Pancreas (tissue), 10 donors: Measurements from ENCODE around the gene TNRC6C. TPM values are rescaled to one million over a fixed set of nuclear protein-coding genes. Genes with fewer than 3 reads are reported as not detected.

Experiments
- ATAC-seq, 4 donors: fragments of 200-7000 bp; cut with Tn5 transposase; one replicate each; pipeline versions ENCODE4 v1.8.0 to v1.9.1; 2020; ENCODE audit warnings: mild to moderate bottlenecking in 4 of 4, moderate library complexity in 4 of 4
- DNase-seq, 6 donors: peaks; one replicate each; pipeline ENCODE4 v3.0.0-alpha.2; 2020
- FAIRE-seq: peaks from 2 replicates; lab custom pipeline; 2012; peaks lifted over from hg19 to GRCh38; lab: Jason Lieb, UNC
- H3K27ac ChIP-seq, 4 donors: fragments of 200-600 bp; sonication (generic); 1 replicate in 3 of 4; 2 replicates in 1 of 4; pipeline versions ENCODE4 v1.5.0 to v1.8.0; 2020
- H3K27me3 ChIP-seq, 4 donors: fragments of 200-600 bp; one replicate each; pipeline ENCODE4 v1.8.0; 2021
- H3K36me3 ChIP-seq, 3 donors: fragments of 200-600 bp; sonication (generic) in 1 of 3; one replicate each; pipeline versions ENCODE4 v1.5.0 to v1.8.0; 2020 to 2021
- H3K4me1 ChIP-seq, 3 donors: fragments of 200-600 bp; one replicate each; pipeline ENCODE4 v1.8.0; 2021
- H3K4me3 ChIP-seq, 4 donors: fragments of 200-600 bp; sonication (generic) in 2 of 4; one replicate each; pipeline versions ENCODE4 v1.5.0 to v1.8.0; 2020 to 2021
- H3K9me3 ChIP-seq, 4 donors: fragments of 200-600 bp; one replicate each; pipeline ENCODE4 v1.8.0; 2021
- WGBS, 2 donors: extraction: QIAGEN DNeasy Blood & Tissue Kit; methylation state at CpG; one replicate each; pipeline ENCODE4 v1.1.7; 2013; 5-methylcytosine and 5-hydroxymethylcytosine counted together
- intact Hi-C, 3 donors: fragments of 100-400 bp; cut with DNase I; formaldehyde crosslinking; loops; one replicate each; pipeline versions ENCODE4 v1.11.1 to v1.14.2; 2022
- polyA plus RNA-seq, 2 donors: library from polyadenylated mRNA; stranded (reverse); fragments of 200-250 nt; gene quantifications; one replicate each; pipeline ENCODE4 v1.2.3, GENCODE V29; 2013
- total RNA-seq, 6 donors: library from RNA; stranded (reverse); fragmentation: NEBNext Ultra II Directional in 4 of 6; extraction: Animal tissue kit (Norgen Biotek cat#: 25700) in 4 of 6; gene quantifications; one replicate each; pipeline versions ENCODE4 v1.2.1 to v1.2.4, GENCODE V29; 2021 to 2023
- TF ChIP-seq, protein P1 (sequence below), 4 donors: fragments of 200-600 bp; sonication (generic) in 3 of 4; IDR thresholded peaks; one replicate each; pipeline versions ENCODE4 v1.5.0 to v1.8.0; 2021; ENCODE audit warnings: antibody characterized with exemption in 4 of 4
- donor health status: healthy with polysubstance abuse.
- donor health status: DM: no; HTN: no; CAD: no; lungs with moderate emphysema.
- donor health status: DM: no; HTN: no; CAD: no.
- donor health status: control.
- donor health status: control.
- donor health status: Bipolar disorder and iron deficiency.
- donor health status: DM: yes; HTN: yes; CAD: no.
- donor health status: DM: no; HTN: no; CAD: no.
- donor health status: DM: no; HTN: no; CAD: no.
- donor health status: DM: yes; HTN: yes; CAD: no.

TNRC6C gene
- total and polyA plus RNA-seq, 8 donors, result 4.0 to 15.5 (median 7.7) TPM

DNA sequence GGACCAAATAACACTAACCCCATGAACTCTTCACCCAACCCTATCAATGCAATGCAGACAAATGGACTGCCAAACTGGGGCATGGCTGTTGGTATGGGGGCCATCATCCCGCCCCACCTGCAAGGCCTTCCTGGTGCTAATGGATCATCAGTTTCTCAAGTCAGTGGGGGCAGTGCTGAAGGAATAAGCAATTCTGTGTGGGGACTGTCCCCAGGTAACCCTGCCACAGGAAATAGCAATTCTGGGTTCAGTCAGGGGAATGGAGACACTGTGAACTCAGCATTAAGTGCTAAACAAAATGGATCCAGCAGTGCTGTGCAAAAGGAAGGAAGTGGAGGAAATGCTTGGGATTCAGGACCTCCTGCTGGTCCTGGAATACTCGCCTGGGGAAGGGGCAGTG is 91.1 kb downstream of the TNRC6C start:
- intact Hi-C loops, result no loop called here
- Histone ChIP-seq H3K4me3 (no peak overlapping the region), H3K27me3 (no peaks in the 10 kb centered on the region), H3K27ac (no peak overlapping the region), H3K4me1 (no peaks in the 10 kb centered on the region), H3K9me3 (no peaks in the 10 kb centered on the region), H3K36me3 (peaks cover 0 to 19% (median 8%) of the 10 kb centered on the region in 3 donors)
- ATAC-seq (no peak), DNase-seq (no peak), FAIRE-seq (no peak)
- TF ChIP-seq, protein P1, sequence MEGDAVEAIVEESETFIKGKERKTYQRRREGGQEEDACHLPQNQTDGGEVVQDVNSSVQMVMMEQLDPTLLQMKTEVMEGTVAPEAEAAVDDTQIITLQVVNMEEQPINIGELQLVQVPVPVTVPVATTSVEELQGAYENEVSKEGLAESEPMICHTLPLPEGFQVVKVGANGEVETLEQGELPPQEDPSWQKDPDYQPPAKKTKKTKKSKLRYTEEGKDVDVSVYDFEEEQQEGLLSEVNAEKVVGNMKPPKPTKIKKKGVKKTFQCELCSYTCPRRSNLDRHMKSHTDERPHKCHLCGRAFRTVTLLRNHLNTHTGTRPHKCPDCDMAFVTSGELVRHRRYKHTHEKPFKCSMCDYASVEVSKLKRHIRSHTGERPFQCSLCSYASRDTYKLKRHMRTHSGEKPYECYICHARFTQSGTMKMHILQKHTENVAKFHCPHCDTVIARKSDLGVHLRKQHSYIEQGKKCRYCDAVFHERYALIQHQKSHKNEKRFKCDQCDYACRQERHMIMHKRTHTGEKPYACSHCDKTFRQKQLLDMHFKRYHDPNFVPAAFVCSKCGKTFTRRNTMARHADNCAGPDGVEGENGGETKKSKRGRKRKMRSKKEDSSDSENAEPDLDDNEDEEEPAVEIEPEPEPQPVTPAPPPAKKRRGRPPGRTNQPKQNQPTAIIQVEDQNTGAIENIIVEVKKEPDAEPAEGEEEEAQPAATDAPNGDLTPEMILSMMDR (IDR thresholded peaks at IDR 0.05), result no peak
- 94 to 98% methylated on average over 2 of the region's 2 CpGs for WGBS, 2 donors

DNA sequence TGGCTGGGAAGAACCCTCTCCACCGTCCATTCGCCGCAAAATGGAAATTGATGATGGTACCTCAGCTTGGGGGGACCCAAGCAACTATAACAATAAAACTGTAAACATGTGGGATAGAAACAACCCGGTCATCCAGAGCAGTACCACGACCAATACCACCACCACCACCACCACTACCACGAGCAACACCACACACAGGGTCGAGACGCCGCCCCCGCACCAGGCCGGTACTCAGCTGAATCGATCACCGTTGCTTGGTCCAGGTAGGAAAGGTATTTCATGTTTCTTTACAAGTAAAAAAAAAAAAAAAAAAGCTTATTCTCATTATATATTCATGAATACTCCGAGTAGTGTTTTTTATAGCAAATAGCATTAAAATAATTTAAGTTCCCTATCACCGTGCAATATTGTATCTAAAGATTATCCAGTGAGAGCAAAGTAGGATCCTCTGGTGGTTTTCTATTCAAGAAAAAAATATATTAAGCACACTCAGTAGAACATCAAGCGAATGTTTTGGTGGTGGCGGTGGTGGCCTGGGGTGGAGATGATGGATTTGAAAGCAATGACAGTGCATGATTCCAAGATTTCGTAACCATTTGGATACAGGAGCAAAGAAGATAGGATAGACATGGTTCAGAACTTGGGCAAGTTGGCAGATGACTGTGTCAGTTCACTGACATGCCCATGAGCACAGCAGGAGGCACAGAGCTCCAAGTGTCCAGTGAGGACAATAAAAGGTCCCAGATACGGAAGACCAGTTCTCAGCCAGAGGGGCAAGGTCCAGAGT is 92.9 kb downstream of the TNRC6C start:
- Histone ChIP-seq H3K27ac (no peak overlapping the region), H3K9me3 (no peaks in the 10 kb centered on the region), H3K4me3 (no peak overlapping the region), H3K27me3 (no peaks in the 10 kb centered on the region), H3K4me1 (no peaks in the 10 kb centered on the region), H3K36me3 (peaks cover 0 to 22% (median 8%) of the 10 kb centered on the region in 3 donors)
- FAIRE-seq (no peak), ATAC-seq (no peak), DNase-seq (no peak)
- WGBS, 2 donors, result 96% methylated on average over 19 of the region's 19 CpGs
- intact Hi-C loops, result no loop called here
- TF ChIP-seq, protein P1 (IDR thresholded peaks at IDR 0.05), result no peak

DNA sequence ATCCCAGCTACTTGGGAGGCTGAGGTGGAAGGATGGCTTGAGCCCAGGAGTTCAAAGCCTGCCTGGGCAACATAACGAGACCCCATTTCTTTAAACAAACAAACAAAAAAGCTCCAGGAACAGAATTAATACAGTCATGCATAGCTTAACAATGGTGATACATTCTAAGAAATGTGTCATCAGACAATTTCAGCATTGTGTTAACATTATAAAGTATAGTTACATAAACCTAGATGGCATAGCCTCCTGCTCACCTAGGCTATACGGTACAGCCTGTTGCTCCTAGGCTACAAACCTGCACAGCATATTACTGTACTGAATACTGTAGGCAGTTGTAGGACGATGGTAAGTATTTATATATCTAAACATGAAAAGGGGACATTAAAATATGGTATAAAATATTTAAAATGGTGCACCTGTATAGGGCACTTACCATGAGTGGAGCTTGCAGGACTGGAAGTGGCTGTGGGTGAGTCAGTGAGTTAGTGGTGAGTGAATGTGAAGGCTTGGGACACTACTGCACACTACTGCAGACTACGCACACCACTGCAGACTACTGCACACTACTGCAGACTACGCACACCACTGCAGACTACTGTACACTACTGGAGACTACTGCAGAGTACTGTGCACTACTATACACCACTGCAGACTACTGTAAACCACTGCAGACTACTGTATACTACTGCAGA is 95.4 kb downstream of the TNRC6C start:
- H3K36me3 ChIP-seq, result peaks cover 0 to 20% (median 7%) of the 10 kb centered on the region in 3 donors

DNA sequence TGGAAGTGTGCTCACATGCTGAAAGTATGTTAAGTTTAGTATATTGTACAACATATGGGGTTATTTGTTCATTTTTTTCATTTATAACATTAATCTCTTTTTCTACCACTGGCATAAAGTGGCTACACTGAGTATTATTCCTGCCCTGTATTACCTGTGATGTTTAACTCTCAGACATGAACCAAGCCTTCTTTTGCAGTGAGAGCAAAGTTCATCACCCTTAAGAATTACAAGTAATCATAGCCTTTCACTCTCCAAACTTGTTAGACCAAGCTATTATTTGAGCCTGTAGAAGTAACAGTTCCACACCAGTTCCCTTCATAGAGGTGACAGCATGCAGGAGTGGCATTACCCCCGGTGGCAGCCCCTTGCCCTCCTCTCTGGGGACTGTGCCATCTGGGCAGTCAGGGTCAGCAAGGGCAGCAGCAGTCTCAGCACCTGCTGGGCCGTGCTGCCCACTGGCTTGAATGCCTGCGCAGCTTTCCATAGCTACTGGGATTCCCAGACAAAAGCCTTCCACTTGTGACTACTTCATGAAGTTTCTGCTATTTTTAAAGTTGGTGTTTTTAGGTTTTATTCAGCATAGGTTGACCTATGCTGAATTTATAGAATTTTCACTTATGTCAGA is 98.7 kb downstream of the TNRC6C start:
- Histone ChIP-seq H3K36me3 (peaks cover 0 to 7% (median 0%) of the 10 kb centered on the region in 3 donors), H3K4me3 (no peak overlapping the region), H3K4me1 (no peaks in the 10 kb centered on the region), H3K9me3 (no peaks in the 10 kb centered on the region), H3K27ac (no peak overlapping the region), H3K27me3 (no peaks in the 10 kb centered on the region)
- FAIRE-seq, result no peak
- TF ChIP-seq, protein P1 (IDR thresholded peaks at IDR 0.05), result no peak
- no peak for ATAC-seq
- DNase-seq, result no peak
- WGBS, 2 donors, result 81% methylated on average over 3 of the region's 3 CpGs
- intact Hi-C loops, result no loop called here

More for the DNA sequence above, 95.4 kb downstream of the TNRC6C start:
- no peak overlapping the region for H3K27ac ChIP-seq
- H3K4me1 ChIP-seq, result no peaks in the 10 kb centered on the region
- TF ChIP-seq, protein P1 (IDR thresholded peaks at IDR 0.05), result no peak
- no peak for ATAC-seq
- FAIRE-seq, result no peak
- no peak overlapping the region for H3K4me3 ChIP-seq
- intact Hi-C loops, result no loop called here
- no peaks in the 10 kb centered on the region for H3K9me3 ChIP-seq
- no peak for DNase-seq
- no peaks in the 10 kb centered on the region for H3K27me3 ChIP-seq
- 89 to 96% methylated on average over 5 of the region's 5 CpGs for WGBS, 2 donors
